SK-N-SH (cell line): ENCODE results near the gene C11orf42.

Experiments used
- CTCF ChIP-seq: fragments of 200-600 bp; sonication (generic); IDR thresholded peaks from 2 replicates; pipeline ENCODE4 v1.6.1; 2017; ENCODE audit warnings: antibody characterized with exemption, mild to moderate bottlenecking, moderate library complexity
- EP300 ChIP-seq, 2 experiments: IDR thresholded peaks; 2 replicates each; pipeline versions ENCODE4 v1.4.0 to v1.6.1; 2012; ENCODE audit warnings: borderline replicate concordance in 1 of 2, low read depth in 1 of 2, low read length in 1 of 2
- GATA2 ChIP-seq: sonication (generic); formaldehyde crosslinking; IDR thresholded peaks from 2 replicates; pipeline ENCODE4 v1.5.0; 2020; ENCODE audit warnings: mild to moderate bottlenecking, missing genetic modification reagents
- MAX ChIP-seq: IDR thresholded peaks from 2 replicates; pipeline ENCODE4 v1.4.0; 2012; ENCODE audit warnings: low read depth
- NFIC ChIP-seq: IDR thresholded peaks from 2 replicates; pipeline ENCODE4 v1.4.0; 2012; ENCODE audit warnings: borderline replicate concordance
- POLR2AphosphoS5 ChIP-seq: IDR thresholded peaks from 2 replicates; pipeline ENCODE4 v1.6.1; 2012; ENCODE audit warnings: low read depth, low read length
- RCOR1 ChIP-seq: fragments of 150-350 bp; IDR thresholded peaks from 2 replicates; pipeline ENCODE4 v1.6.1; 2017; ENCODE audit warnings: antibody characterized with exemption, low read length
- RXRA ChIP-seq: IDR thresholded peaks from 2 replicates; pipeline ENCODE4 v1.4.0; 2012; ENCODE audit warnings: low read depth, mild to moderate bottlenecking, borderline replicate concordance
- TCF12 ChIP-seq: IDR thresholded peaks from 2 replicates; pipeline ENCODE4 v1.4.0; 2012
- TEAD4 ChIP-seq: IDR thresholded peaks from 2 replicates; pipeline ENCODE4 v1.4.0; 2012; ENCODE audit warnings: mild to moderate bottlenecking, borderline replicate concordance; ENCODE audit not compliant: insufficient read depth
- YY1 ChIP-seq: IDR thresholded peaks from 2 replicates; pipeline ENCODE4 v1.4.0; 2012; ENCODE audit warnings: low read depth, mild to moderate bottlenecking

- TF ChIP-seq NFIC (no peak), CTCF (no peak), GATA2 (no peak), RXRA (no peak), POLR2AphosphoS5 (no peak), YY1 (no peak), EP300 (IDR thresholded peaks at IDR 0.05; ENCODE audit: borderline replicate concordance in 1 of 2, low read depth in 1 of 2, low read length in 1 of 2) (no peak), TCF12 (no peak), RCOR1 (no peak), TEAD4 (no peak), MAX (no peak)
Measured at GRCh38 chr11:6204706-6205105, 651 bp upstream of the C11orf42 start.
